Effector memory CD4-positive, alpha-beta T cell (primary cell): Measurements from ENCODE around the gene COL1A2.

Experiments
- DNase-seq, 3 donors: peaks; one replicate each; pipeline ENCODE4 v3.0.0-alpha.2; 2020
- H3K27ac ChIP-seq: 2 replicates; pipeline ENCODE4 v1.7.0; 2013; ENCODE audit warnings: mild to moderate bottlenecking, low read length, moderate library complexity; ENCODE audit not compliant: insufficient read depth, poor library complexity, severe bottlenecking
- H3K27me3 ChIP-seq: replicated peaks from 2 replicates; pipeline ENCODE4 v1.7.0; 2013; ENCODE audit warnings: mild to moderate bottlenecking, low read length; ENCODE audit not compliant: insufficient read depth, control insufficient read depth, poor library complexity, severe bottlenecking
- H3K36me3 ChIP-seq: 2 replicates; pipeline ENCODE4 v1.7.0; 2013; ENCODE audit warnings: mild to moderate bottlenecking, low read length, moderate library complexity; ENCODE audit not compliant: control insufficient read depth, insufficient read depth
- H3K4me1 ChIP-seq: 2 replicates; pipeline ENCODE4 v1.7.0; 2013; ENCODE audit warnings: low read length, mild to moderate bottlenecking; ENCODE audit not compliant: control insufficient read depth, insufficient read depth, poor library complexity, severe bottlenecking
- H3K4me3 ChIP-seq: 2 replicates; pipeline ENCODE4 v1.7.0; 2013; ENCODE audit warnings: low read length, low read depth, mild to moderate bottlenecking; ENCODE audit not compliant: insufficient read depth, poor library complexity, severe bottlenecking
- H3K9me3 ChIP-seq: 2 replicates; pipeline ENCODE4 v1.7.0; 2013; ENCODE audit warnings: mild to moderate bottlenecking, low read length, moderate library complexity; ENCODE audit not compliant: control insufficient read depth

COL1A2 gene

DNA sequence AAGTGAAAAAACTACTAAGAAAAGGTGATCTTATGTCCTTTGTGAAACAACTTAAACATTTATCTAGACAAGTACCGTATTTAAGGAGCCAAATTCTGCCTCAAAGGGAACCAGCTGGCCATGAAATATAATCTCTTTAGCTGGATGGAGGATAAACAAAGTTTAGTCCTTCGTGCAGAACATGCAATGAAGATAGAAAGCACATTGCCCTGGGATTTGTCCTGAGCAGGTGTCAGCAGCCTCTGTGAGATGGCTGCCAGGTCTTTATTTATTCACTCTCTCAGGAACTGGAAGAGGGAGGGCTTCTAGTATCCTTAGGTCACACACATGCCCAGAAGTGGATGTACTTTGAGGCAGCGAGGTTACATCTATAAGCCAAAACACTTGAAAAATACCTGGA, 57.5 kb downstream of the COL1A2 start:
- H3K9me3 ChIP-seq = no peaks in the 10 kb centered on the region
- no peak overlapping the region for H3K27ac ChIP-seq
- DNase-seq = no peak
- no peaks in the 10 kb centered on the region for H3K36me3 ChIP-seq
- no peaks in the 10 kb centered on the region for H3K4me1 ChIP-seq
- no peaks in the 10 kb centered on the region for H3K27me3 ChIP-seq
- no peak overlapping the region for H3K4me3 ChIP-seq

DNA sequence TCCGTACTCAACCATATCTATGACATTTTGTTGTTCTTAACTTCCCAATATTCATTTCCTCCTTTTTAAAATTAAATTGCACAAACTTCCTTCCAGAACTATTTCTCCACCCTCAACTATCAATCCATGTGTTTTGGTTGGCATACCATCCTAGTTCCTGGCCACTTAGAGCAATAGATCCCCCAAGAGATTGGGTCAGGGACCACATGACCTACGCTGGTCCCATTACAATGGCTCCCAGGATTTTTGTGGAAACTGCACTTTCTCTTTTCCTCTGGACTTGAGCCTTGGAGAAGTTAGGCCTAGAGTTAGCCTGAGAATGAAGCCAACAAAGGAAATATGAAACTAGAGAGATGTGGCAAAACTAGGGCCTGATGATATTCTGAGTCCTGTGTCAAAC, 59.2 kb downstream of the COL1A2 start:
- no peaks in the 10 kb centered on the region for H3K27me3 ChIP-seq
- DNase-seq = no peak
- H3K4me3 ChIP-seq = no peak overlapping the region
- no peaks in the 10 kb centered on the region for H3K4me1 ChIP-seq
- no peak overlapping the region for H3K27ac ChIP-seq
- no peaks in the 10 kb centered on the region for H3K36me3 ChIP-seq
- no peaks in the 10 kb centered on the region for H3K9me3 ChIP-seq

DNA sequence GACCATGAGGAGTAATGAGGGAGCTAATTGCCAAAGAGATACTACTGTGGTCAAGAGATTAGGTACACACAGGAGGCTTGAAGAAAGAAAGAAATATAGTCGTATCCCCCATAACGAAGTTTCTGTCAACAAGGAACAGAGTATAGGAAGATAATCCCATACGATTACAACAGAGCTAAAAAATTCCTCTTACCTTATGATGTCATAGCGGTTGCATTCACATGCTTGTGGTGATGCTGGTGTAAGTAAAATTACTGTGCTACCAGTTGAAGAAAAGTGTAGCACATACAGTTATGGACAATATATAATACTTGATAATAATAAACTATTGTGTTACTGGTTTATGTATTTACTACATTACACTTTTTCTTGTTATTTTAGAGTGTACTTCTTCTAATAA, 63.3 kb downstream of the COL1A2 start:
- Histone ChIP-seq H3K36me3 (no peaks in the 10 kb centered on the region), H3K27ac (no peak overlapping the region), H3K4me3 (no peak overlapping the region), H3K27me3 (no peaks in the 10 kb centered on the region), H3K4me1 (no peaks in the 10 kb centered on the region), H3K9me3 (no peaks in the 10 kb centered on the region)
- DNase-seq = no peak

DNA sequence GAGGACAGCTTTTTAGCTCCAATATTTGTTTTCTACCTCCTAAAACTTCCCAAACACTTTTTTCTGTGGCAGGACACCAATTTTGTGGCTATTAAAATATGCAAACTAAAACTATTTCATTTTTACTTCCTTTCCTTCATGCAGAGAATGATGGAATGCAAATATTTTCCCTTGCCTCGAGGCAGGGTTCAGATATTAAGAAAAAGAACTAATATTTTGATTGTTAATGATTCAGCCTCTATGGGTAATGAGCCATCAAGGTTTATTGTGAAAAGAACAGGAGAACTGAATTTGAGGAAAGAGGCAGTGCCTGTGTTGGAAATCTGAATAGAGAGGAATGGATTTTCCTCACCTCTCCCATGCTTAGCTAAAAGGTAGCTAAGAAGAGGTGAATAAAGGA, 71.8 kb downstream of the COL1A2 start:
- DNase-seq = no peak
- Histone ChIP-seq H3K27ac (no peak overlapping the region), H3K4me1 (no peaks in the 10 kb centered on the region), H3K9me3 (no peaks in the 10 kb centered on the region), H3K4me3 (no peak overlapping the region), H3K27me3 (no peaks in the 10 kb centered on the region), H3K36me3 (no peaks in the 10 kb centered on the region)

DNA sequence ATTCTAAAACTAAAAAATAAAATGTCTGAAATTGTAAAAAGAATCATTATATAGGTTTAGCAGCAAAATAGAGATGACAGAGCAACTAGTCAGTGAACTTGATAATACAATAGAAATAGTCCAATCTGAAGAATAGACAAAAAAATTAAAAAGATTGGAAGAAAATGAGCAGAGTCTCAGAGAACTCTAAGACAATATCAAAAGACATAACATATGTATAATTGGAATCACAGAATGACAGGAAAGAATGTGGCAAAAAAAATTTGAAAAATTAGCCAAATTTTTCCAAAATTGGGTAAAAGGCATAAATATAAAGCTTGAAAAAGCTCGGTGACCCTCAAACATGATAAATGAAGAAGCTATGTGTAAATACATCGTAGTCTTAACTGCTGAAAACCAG, 76.9 kb downstream of the COL1A2 start:
- no peak for DNase-seq

DNA sequence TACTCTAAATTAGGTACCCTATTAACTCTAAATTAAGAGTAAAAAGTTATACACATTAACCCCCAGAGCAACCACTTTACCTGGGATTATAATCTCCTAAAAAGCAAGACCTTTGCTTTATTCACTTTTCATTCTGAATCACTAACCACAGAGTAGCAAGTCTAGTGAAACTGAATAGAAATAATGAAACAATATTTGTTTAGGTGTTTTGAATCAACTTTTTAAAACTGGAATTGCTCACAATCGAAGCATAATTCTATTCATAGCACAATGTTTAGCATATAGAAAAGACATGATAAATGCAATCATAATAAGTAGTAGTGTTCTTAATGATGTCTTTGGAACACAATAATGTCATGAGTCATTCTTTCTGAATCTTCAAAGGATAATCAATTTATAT, 77.9 kb downstream of the COL1A2 start:
- Histone ChIP-seq H3K4me3 (no peak overlapping the region), H3K4me1 (no peaks in the 10 kb centered on the region), H3K27ac (no peak overlapping the region), H3K27me3 (no peaks in the 10 kb centered on the region), H3K36me3 (no peaks in the 10 kb centered on the region), H3K9me3 (no peaks in the 10 kb centered on the region)
- no peak for DNase-seq

More for the DNA sequence above, 76.9 kb downstream of the COL1A2 start:
- Histone ChIP-seq H3K27ac (no peak overlapping the region), H3K4me1 (no peaks in the 10 kb centered on the region), H3K4me3 (no peak overlapping the region), H3K9me3 (no peaks in the 10 kb centered on the region), H3K27me3 (no peaks in the 10 kb centered on the region), H3K36me3 (no peaks in the 10 kb centered on the region)

DNA sequence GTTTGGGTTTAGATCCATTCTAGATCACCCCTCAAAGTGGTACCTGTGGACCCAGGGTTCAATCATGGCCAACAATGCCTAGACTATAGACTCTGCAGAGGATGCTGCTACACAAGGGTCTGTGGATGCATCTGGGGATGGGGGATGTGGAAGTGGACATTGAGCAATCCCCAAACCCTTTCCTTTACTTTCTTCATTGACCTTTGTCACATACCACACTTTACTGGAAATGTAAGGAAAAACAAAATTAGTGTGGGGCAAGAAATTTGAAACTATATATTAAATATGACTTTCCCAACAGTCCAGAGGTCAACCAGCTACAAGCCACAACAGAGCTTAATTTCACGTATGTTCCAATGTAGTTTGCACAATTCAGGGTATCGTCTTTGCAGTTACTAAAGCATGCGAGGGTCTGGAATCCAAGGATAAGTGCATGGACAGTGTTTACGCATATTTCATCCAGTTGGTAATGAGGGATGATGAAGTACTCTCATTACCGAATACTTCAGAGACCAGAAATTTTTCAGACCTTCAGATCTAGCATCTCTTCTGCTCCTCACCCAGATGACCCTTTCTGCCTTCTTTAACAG, 81.7 kb downstream of the COL1A2 start:
- Histone ChIP-seq H3K36me3 (no peaks in the 10 kb centered on the region), H3K27me3 (no peaks in the 10 kb centered on the region), H3K27ac (no peak overlapping the region), H3K4me3 (no peak overlapping the region), H3K4me1 (no peaks in the 10 kb centered on the region), H3K9me3 (no peaks in the 10 kb centered on the region)
- DNase-seq = no peak

DNA sequence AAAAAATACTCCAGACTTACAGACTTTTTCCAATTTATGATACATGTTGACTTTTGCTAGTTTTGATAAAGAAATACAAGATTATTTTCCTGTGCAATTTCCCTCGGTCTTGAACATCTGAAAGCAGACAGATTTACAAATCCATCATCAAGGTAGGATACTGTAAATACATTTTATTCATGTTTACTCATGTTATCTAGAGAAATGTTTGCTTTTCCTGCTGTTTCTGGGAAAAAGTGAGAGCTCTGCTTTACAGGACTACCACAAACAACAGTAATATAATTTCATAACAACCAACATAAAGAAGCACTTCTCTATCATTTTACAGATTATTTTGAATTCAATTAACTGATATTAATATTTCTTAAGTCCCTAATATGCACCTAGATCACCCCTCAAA, 83.2 kb downstream of the COL1A2 start:
- Histone ChIP-seq H3K9me3 (no peaks in the 10 kb centered on the region), H3K27ac (no peak overlapping the region), H3K4me3 (no peak overlapping the region), H3K36me3 (no peaks in the 10 kb centered on the region), H3K27me3 (no peaks in the 10 kb centered on the region), H3K4me1 (no peaks in the 10 kb centered on the region)
- DNase-seq = no peak

DNA sequence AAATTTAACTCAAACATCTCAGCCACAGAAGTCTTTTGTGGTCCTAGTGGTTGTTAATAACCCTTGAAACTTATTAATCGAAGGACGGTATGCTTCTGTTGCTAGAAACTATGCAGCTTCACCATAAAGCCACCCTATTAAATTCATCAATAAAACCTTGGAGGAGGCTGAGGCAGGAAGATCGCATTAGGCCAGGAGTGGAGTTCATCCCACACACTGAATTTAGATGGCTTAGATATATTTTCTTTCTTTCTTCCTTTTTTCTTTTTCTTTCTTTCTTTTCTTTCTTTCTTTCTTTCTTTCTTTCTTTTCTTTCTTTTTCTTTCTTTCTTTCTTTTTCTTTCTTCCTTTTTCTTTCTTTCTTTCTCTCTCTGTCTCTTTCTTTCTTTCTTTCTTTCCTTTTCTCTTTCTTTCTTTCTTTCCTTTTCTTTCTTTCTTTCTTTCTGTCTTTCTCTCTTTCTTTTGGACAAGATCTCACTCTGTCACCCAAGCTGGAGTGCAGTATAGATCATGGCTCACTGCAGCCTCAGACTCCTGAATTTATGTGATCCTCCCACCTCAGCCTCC, 84.0 kb downstream of the COL1A2 start:
- H3K4me3 ChIP-seq = no peak overlapping the region
- H3K27me3 ChIP-seq = no peaks in the 10 kb centered on the region
- H3K36me3 ChIP-seq = no peaks in the 10 kb centered on the region
- no peak for DNase-seq
- H3K27ac ChIP-seq = no peak overlapping the region
- H3K4me1 ChIP-seq = no peaks in the 10 kb centered on the region
- no peaks in the 10 kb centered on the region for H3K9me3 ChIP-seq
